HepG2 (cell line): ENCODE measurements around the gene ING5. TPM values are rescaled to one million over a fixed set of nuclear protein-coding genes. Genes with fewer than 3 reads are reported as not detected.

Experiments used
- ATAC-seq: fragments of 200-7000 bp; cut with Tn5 transposase; 3 replicates; pipeline ENCODE4 v1.9.1; 2020; ENCODE audit warnings: mild to moderate bottlenecking, moderate library complexity
- BruUV-seq: library from RNA; stranded (reverse); fragments of 400-500 nt; replicated peaks from 2 replicates; lab custom pipeline; 2021; lab: Mats Ljungman, UMichigan
- CTCF ChIA-PET: fragments of 300-600 bp; formaldehyde crosslinking; extraction: SDS; loops from one replicate; lab custom pipeline; 2021; ENCODE audit warnings: low total read pairs, inconsistent platforms, low intra/inter-chr PET ratio; lab: Yijun Ruan, JAX
- POLR2A ChIA-PET: fragments of 350-600 bp; sonication (Branson Sonifier 250); formaldehyde crosslinking; loops from one replicate; lab custom pipeline; 2020; ENCODE audit warnings: antibody characterized with exemption, inconsistent platforms; lab: Yijun Ruan, JAX
- DNase-seq: peaks from one replicate; pipeline ENCODE4 v3.0.0-alpha.2; 2015; ENCODE audit warnings: low spot score
- FAIRE-seq: peaks from 3 replicates; lab custom pipeline; 2011; peaks lifted over from hg19 to GRCh38; lab: Jason Lieb, UNC
- H2AFZ ChIP-seq: one replicate; pipeline ENCODE4 v1.6.1; 2011; ENCODE audit warnings: low read length, inconsistent platforms
- H3K27ac ChIP-seq: fragments of 300-600 bp; 3 replicates; pipeline ENCODE4 v1.8.0; 2011; ENCODE audit warnings: mixed run types, mild to moderate bottlenecking, mixed read lengths, low read length, inconsistent platforms; ENCODE audit not compliant: insufficient read depth; ENCODE audit errors: extremely low read length
- H3K27me3 ChIP-seq, 2 experiments: fragments of 200-600 bp in 1 of 2; 2 replicates in 1 of 2; 3 replicates in 1 of 2; pipeline versions ENCODE4 v1.6.0 to v1.8.0; 2011; ENCODE audit warnings: low read length in 2 of 2, mild to moderate bottlenecking in 2 of 2, moderate library complexity in 2 of 2, inconsistent platforms in 1 of 2; ENCODE audit not compliant: insufficient read depth in 2 of 2, control insufficient read depth in 1 of 2
- H3K36me3 ChIP-seq, 2 experiments: fragments of 200-600 bp in 1 of 2; replicated peaks in 1 of 2; 2 replicates in 1 of 2; 3 replicates in 1 of 2; pipeline versions ENCODE4 v1.5.1 to v1.8.0; 2011; ENCODE audit warnings: low read length in 2 of 2, inconsistent platforms in 1 of 2; ENCODE audit not compliant: insufficient read depth in 2 of 2, control insufficient read depth in 1 of 2
- H3K4me1 ChIP-seq: 2 replicates; pipeline ENCODE4 v1.5.1; 2012; ENCODE audit warnings: low read length, inconsistent platforms; ENCODE audit not compliant: insufficient read depth
- H3K4me2 ChIP-seq: 2 replicates; pipeline ENCODE4 v1.6.0; 2011; ENCODE audit warnings: low read depth, low read length, inconsistent platforms
- H3K4me3 ChIP-seq, 3 experiments: fragments of 200-600 bp in 1 of 3; sonication (generic), shearing (Covaris generic) in 1 of 3; replicated peaks in 1 of 3; 2 replicates each; pipeline ENCODE4 v1.5.1; 2011 to 2016; ENCODE audit warnings: low read length in 3 of 3, inconsistent platforms in 2 of 3, low read depth in 2 of 3, mild to moderate bottlenecking in 2 of 3, control low read depth in 1 of 3, mixed read lengths in 1 of 3; ENCODE audit not compliant: insufficient read depth in 1 of 3
- H3K79me2 ChIP-seq: one replicate; pipeline ENCODE4 v1.6.1; 2011; ENCODE audit warnings: low read length, inconsistent platforms; ENCODE audit not compliant: insufficient read depth
- H3K9ac ChIP-seq: 2 replicates; pipeline ENCODE4 v1.6.0; 2011; ENCODE audit warnings: mild to moderate bottlenecking, low read depth, low read length, inconsistent platforms; ENCODE audit not compliant: insufficient read depth
- H3K9me3 ChIP-seq: 2 replicates; pipeline ENCODE4 v1.5.1; 2012; ENCODE audit warnings: mild to moderate bottlenecking, low read length
- H4K20me1 ChIP-seq: 2 replicates; pipeline ENCODE4 v1.6.0; 2011; ENCODE audit warnings: inconsistent platforms, mild to moderate bottlenecking, low read length, moderate library complexity; ENCODE audit not compliant: insufficient read depth
- JDP2 ChIP-seq: sonication (generic); formaldehyde crosslinking; IDR thresholded peaks from 2 replicates; pipeline ENCODE4 v1.8.1; 2022; ENCODE audit warnings: missing genetic modification reagents, borderline replicate concordance
- ZBTB7B ChIP-seq: sonication (generic); formaldehyde crosslinking; IDR thresholded peaks from 2 replicates; pipeline ENCODE4 v1.4.0; 2020; ENCODE audit warnings: missing genetic modification reagents
- ZNF317 ChIP-seq: sonication (generic); formaldehyde crosslinking; IDR thresholded peaks from 2 replicates; pipeline ENCODE4 v1.5.0; 2020; ENCODE audit warnings: mild to moderate bottlenecking, missing genetic modification reagents
- ZNF569 ChIP-seq: sonication (generic); formaldehyde crosslinking; IDR thresholded peaks from 2 replicates; pipeline ENCODE4 v1.5.0; 2020; ENCODE audit warnings: mild to moderate bottlenecking, missing genetic modification reagents, moderate library complexity, borderline replicate concordance
- ZNF644 ChIP-seq: IDR thresholded peaks from 2 replicates; pipeline ENCODE4 v1.6.1; 2016; ENCODE audit warnings: low read depth
- ZSCAN20 ChIP-seq: sonication (generic); formaldehyde crosslinking; IDR thresholded peaks from 2 replicates; pipeline ENCODE4 v1.4.0; 2020; ENCODE audit warnings: missing genetic modification reagents, mild to moderate bottlenecking, borderline replicate concordance
- WGBS: methylation state at CpG from one replicate; pipeline ENCODE4 v1.1.6; 2017; ENCODE audit warnings: low lambda C conversion rate; 5-methylcytosine and 5-hydroxymethylcytosine counted together
- in situ Hi-C: cut with HindIII; loops from 2 replicates; pipeline ENCODE4 v1.10.0; 2017; ENCODE audit warnings: low pct_unique_long_range_greater_than_20kb; ENCODE audit not compliant: extremely low pct_ligation_motif_present
- intact Hi-C: fragments of 100-400 bp; cut with micrococcal nuclease; formaldehyde crosslinking; loops from one replicate; pipeline ENCODE4 v1.10.0; 2022; ENCODE audit not compliant: unreplicated experiment
- polyA plus RNA-seq, 8 experiments: library from polyadenylated mRNA; depleted of rRNA in 3 of 8; stranded (reverse) in 7 of 8; unstranded in 1 of 8; fragments of >200 nt; fragmentation: Illumina TruSeq in 4 of 8; extraction: Trizol in 4 of 8; gene quantifications; 2 replicates each; pipeline versions ENCODE4 v1.2.1 to v1.2.3, GENCODE V29; 2011 to 2016; ENCODE audit warnings: low read depth in 4 of 8, missing spikeins in 1 of 8, mixed read lengths in 1 of 8; ENCODE audit not compliant: insufficient read depth in 1 of 8
- total RNA-seq, 5 experiments: library from RNA; depleted of rRNA; stranded (reverse); fragments of >200 nt; fragmentation: Illumina TruSeq; extraction: Trizol; gene quantifications; 2 replicates each; pipeline ENCODE4 v1.2.3, GENCODE V29; 2016; ENCODE audit warnings: low read depth in 1 of 5
- TF ChIP-seq, protein P1 (sequence below): sonication (generic); formaldehyde crosslinking; conservative IDR thresholded peaks from 2 replicates; pipeline ENCODE4 v1.5.0; 2020; ENCODE audit warnings: missing genetic modification reagents
- TF ChIP-seq, protein P2 (sequence below): IDR thresholded peaks from 2 replicates; pipeline ENCODE4 v1.6.1; 2016
- TF ChIP-seq, protein P3 (sequence below): sonication (generic); formaldehyde crosslinking; IDR thresholded peaks from 2 replicates; pipeline ENCODE4 v1.5.1; 2020; ENCODE audit warnings: mild to moderate bottlenecking, missing genetic modification reagents

The ING5 gene
- total and polyA plus RNA-seq, 2 of the 13 experiments (the other 11 are each of a cell fraction or from before 2014, with no cell fraction given), result 61.9 to 71.9 TPM

GRCh38 chr2:241748468-241749256, 46.8 kb downstream of the ING5 start:
- Histone ChIP-seq H3K4me2 (no peak overlapping the region), H3K9ac (no peak overlapping the region), H3K4me1 (peaks cover 8% of the 10 kb centered on the region; the same call in 1 of the 2 replicates), H3K9me3 (no peaks in the 10 kb centered on the region), H3K27me3 (no peaks in the 10 kb centered on the region), H3K4me3 (no peak overlapping the region), H3K79me2 (no peaks in the 10 kb centered on the region), H3K36me3 (peaks cover 11 to 52% of the 10 kb centered on the region in 2 experiments; a peak in 4 of 5 replicates), H2AFZ (no peak overlapping the region), H3K27ac (no peak overlapping the region), H4K20me1 (no peaks in the 10 kb centered on the region)
- no peak for FAIRE-seq
- no TSS peak for BruUV-seq
- intact Hi-C loops (no loop called here), in situ Hi-C loops (no loop called here)
- no peak for ATAC-seq
- no peak for DNase-seq
- WGBS, result 97% methylated on average over 32 of the region's 32 CpGs
- ChIA-PET POLR2A (no interaction called here), CTCF (no interaction called here)
- TF ChIP-seq ZNF317 (CRISPR knock-in tag), result no peak
- TF ChIP-seq JDP2 (CRISPR knock-in tag), result no peak
- TF ChIP-seq, protein P1, sequence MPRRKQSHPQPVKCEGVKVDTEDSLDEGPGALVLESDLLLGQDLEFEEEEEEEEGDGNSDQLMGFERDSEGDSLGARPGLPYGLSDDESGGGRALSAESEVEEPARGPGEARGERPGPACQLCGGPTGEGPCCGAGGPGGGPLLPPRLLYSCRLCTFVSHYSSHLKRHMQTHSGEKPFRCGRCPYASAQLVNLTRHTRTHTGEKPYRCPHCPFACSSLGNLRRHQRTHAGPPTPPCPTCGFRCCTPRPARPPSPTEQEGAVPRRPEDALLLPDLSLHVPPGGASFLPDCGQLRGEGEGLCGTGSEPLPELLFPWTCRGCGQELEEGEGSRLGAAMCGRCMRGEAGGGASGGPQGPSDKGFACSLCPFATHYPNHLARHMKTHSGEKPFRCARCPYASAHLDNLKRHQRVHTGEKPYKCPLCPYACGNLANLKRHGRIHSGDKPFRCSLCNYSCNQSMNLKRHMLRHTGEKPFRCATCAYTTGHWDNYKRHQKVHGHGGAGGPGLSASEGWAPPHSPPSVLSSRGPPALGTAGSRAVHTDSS (CRISPR knock-in tag), result no peak
- TF ChIP-seq ZBTB7B, result no peak
- TF ChIP-seq, protein P2, sequence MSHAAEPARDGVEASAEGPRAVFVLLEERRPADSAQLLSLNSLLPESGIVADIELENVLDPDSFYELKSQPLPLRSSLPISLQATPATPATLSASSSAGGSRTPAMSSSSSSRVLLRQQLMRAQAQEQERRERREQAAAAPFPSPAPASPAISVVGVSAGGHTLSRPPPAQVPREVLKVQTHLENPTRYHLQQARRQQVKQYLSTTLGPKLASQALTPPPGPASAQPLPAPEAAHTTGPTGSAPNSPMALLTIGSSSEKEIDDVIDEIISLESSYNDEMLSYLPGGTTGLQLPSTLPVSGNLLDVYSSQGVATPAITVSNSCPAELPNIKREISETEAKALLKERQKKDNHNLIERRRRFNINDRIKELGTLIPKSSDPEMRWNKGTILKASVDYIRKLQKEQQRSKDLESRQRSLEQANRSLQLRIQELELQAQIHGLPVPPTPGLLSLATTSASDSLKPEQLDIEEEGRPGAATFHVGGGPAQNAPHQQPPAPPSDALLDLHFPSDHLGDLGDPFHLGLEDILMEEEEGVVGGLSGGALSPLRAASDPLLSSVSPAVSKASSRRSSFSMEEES (CRISPR knock-in tag), result no peak
- no peak for TF ChIP-seq ZNF644 (CRISPR knock-in tag)
- no peak for TF ChIP-seq ZSCAN20 (CRISPR knock-in tag)
- TF ChIP-seq, protein P3, sequence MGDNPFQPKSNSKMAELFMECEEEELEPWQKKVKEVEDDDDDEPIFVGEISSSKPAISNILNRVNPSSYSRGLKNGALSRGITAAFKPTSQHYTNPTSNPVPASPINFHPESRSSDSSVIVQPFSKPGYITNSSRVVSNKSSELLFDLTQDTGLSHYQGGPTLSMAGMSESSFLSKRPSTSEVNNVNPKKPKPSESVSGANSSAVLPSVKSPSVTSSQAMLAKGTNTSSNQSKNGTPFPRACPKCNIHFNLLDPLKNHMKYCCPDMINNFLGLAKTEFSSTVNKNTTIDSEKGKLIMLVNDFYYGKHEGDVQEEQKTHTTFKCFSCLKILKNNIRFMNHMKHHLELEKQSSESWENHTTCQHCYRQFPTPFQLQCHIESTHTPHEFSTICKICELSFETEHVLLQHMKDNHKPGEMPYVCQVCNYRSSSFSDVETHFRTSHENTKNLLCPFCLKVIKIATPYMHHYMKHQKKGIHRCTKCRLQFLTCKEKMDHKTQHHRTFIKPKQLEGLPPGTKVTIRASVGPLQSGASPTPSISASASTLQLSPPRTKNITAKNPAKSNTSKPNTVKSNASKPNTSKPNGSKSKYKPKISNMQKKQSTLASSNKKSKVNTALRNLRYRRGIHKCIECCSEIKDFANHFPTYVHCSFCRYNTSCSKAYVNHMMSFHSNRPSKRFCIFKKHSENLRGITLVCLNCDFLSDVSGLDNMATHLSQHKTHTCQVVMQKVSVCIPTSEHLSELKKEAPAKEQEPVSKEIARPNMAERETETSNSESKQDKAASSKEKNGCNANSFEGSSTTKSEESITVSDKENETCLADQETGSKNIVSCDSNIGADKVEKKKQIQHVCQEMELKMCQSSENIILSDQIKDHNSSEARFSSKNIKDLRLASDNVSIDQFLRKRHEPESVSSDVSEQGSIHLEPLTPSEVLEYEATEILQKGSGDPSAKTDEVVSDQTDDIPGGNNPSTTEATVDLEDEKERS (CRISPR knock-in tag), result no peak
- no peak for TF ChIP-seq ZNF569 (CRISPR knock-in tag)
